HG03159 (cell line): Measurements from ENCODE around the gene RAB5B.

Source experiments
- ATAC-seq: cut with Tn5 transposase; IDR thresholded peaks from one replicate; pipeline ENCODE4 v1.9.1; 2021; ENCODE audit warnings: mild to moderate bottlenecking, moderate library complexity; ENCODE audit not compliant: unreplicated experiment

Gene RAB5B

GRCh38 chr12:55973599-55974307 lies at the start of gene RAB5B:
Gene RAB5B, plus strand, starts transcription at chr12:55974078. Its CDS starts 12,883 bp downstream, at chr12:55986961.
- ATAC-seq: peak; percentile 93

DNA sequence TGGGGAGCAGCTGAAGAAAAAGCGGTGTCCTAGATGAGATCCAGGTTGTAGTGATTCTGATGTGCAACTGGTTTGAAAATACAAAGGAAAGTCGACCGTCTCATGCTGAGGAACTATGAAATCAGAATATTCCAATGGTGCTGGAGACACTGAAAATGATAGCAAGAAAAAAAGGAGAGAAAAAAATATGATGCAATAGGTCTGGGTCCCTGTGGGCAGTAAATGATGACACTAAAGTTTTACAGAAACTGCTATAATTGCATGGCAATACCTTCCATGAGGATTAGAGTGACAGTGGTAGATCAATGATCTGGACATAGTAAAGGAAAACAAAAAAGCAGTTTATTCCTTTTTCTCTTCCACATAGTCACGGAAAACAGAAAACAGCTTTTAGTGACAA lies 48.5 kb upstream of the RAB5B start:
- no peak for ATAC-seq

DNA sequence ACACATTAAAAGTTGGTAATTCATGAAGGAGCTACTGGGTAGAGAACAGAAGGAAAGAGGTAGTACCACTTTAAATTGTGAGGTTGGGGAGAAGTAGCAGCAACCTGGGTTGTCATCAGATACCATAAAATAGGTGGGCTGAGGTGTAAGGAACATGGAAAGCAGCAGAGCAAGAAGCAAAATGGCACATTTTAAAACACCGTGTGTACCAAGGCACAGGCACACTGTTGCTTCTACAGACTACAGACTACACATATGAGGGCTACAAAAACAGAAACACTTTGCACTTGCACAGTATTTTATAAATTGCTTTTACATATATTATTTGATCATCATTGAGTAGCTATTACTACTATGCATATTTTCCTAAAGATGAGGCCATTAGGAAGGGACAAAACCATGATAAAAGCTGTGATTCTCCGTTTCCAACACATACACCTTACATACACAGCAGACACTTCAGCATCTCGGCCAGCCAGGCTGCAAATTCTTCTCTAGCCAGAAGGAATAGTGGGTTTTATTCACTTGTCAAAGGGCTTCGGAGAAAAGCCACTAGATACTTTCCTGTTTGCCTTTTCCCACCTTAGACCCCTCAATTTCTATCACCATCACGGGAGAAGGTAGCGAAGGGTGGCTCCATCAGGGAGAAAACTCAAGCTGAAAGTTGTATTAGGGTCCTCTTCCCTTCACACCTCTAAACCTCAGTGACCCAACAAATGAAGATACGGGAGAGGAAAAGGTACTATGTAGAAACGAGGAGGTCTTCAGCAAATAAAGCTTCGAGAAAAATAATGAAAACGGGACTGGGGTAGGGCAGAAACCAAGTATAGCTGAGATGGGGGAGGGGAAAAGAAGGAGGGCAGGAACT lies 47.8 kb upstream of the RAB5B start:
- no peak for ATAC-seq

GRCh38 chr12:55926738-55927587 lies 46.9 kb upstream of the RAB5B start:
- peak; percentile 47 for ATAC-seq

- ATAC-seq: peak; percentile 29
Observed at GRCh38 chr12:55927588-55928502, 46.0 kb upstream of the RAB5B start, which contains the start of gene PYM1. Gene PYM1, minus strand, starts transcription at chr12:55927894. Its CDS starts 133 bp downstream, at chr12:55927761.

DNA sequence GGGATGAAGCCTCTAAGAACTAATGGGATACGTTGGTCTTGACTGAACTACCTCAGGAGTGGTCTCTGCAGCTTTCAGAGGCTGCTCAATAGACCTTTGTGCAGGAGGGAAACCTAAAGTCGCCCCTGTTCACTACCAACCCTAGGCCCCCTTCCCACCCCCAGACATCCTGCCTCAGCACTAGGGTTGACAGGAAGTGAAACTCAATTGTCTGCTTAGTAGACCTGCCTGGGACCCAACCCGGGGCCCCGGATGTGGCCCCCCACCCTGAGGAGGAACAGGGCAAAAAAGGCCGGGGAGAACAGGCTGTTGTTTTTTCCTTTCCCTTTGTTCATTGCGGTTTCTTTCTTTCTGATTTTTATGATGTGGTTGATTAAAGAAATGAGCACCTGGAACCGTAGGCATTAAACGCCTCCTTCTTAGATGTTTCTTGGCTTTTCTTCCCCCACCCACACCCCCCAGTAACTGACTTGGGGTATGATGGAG lies 44.5 kb upstream of the RAB5B start:
- no peak for ATAC-seq

GRCh38 chr12:55930771-55931316 lies 43.0 kb upstream of the RAB5B start, which contains the start of gene DGKA:
Gene DGKA, plus strand, starts transcription at chr12:55931162. Its CDS starts 5,342 bp downstream, at chr12:55936504.
- ATAC-seq: no peak

- no peak for ATAC-seq
Observed at GRCh38 chr12:55931317-55931779, 42.5 kb upstream of the RAB5B start.

- ATAC-seq: no peak
Observed at GRCh38 chr12:55931780-55932550, 41.9 kb upstream of the RAB5B start.

DNA sequence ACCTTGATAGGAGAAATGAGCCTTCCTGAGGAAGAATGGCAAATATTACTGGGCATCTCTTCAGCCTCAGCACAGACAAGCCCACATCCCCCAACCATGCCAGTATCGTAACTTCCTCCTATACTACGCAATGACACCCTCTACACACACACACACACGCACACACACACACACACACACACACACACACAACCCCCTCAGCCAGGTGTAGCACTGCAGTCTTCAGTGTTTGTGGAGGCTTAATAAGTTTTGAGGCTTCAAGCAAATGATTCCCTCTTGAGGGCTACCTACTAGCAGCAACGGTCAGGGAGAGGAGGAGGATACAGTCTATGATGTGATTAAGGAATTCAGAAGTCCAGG lies 41.3 kb upstream of the RAB5B start:
- no peak for ATAC-seq

DNA sequence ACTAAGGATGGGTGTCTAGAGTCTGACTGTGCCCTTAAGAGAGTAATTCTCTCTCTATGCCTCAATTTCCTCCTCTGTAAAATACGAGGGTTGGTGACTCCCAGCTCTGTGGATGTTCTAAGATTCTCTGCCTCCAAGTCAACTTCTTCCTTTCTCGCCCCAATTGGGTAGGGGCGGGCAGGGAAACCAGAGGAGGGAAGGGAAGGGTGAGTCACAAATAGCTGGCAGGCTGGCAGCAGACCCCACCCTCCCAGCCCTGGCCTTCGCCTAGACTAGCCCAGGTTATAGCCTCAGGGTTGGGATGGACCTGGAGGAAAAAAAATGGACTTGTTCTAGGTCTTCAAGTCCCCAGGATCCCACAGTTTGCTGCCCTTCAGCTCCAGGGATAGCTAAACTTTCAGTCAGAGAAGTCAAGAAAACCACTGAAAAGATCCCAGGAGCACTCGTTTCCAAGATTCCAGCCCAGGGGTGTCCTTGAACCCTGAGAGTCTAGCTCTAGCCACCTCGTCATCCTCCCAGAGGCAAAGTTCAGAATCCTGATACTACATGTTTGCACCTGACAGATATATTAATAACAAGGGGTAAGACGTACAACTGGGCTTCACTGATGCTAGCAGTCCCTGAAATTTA lies 40.6 kb upstream of the RAB5B start:
- ATAC-seq: no peak

DNA sequence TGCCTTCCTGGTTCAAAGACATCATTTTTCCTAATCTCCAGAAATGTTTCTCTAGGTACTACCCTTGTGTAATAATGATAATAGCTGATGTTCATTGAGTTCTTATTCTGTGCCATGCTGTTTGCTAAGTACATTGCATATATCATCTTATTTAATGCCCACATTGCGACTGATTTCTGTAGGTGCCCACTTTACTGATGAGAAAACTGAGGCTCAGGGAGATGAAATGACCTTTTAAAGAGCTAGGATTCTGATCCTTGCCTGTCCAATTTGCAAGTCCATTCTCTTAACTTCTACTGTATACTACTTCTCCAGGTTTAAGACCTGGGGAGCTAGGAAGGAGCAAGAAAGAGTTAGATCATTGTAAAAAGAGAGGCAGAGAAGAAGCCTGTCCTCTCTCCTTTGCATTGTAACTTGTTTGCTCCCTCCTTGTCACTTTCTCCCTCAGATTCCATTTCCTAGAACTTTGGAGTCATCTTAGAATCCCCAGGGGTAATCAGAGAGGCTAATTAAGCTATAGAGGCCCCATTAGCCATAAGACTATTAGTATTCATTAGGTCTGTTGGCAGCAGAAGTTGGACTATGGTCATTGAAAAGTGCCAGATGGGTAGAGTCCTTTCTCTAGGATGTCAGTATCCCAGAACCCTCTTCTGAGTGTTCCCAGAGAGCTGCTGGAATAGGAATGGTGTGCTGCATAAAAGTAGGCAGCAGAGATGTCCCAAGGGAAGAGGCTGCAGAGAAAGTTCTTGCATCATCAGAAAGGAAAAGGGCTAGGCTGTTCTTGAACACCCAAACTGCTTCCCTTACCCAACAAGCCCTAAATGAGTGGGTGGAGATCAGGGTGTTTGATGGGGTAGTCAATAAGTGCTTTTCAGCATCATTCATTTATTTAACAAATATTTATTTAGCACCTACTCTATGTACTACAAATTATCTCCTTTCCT lies 39.8 kb upstream of the RAB5B start:
- ATAC-seq: no peak

DNA sequence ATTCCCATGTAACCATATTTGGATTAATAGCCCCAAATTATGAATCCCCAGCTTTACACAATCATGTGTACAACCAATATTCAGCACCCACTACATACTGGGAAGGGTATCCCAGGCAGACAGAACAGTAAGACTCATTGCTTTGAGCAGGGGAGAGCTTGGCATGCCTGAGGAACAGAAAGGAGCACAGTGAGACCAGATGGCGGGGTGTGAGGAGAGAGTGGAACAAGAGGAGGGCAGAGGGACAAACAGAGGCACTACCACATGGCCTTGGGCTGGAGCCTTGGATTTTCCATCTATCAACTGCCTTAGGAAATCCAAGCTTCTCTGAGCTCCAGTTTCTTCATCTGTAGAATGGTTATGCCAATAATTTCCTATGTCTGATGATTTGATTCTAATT lies 39.1 kb upstream of the RAB5B start:
- ATAC-seq: no peak

DNA sequence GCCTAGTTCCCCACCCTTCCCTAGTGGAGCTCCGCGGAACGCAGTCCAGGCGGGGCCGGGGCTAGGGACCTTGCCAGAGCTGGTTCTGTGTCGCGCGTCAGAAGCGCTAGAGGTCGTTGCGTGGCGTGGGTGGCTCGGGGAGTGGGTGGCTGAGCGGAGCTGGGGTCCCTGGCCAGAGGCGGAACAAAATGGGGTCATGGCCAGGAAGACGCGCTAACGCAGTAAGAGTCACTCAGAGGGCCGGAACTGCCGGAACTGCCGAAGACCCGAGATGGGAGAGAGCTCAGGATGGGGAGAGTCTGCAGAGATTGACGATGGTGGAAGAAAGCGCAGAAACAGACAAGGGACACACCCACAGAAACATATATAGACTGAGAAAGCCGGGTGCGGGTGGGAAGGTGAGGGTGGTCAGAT lies 38.1 kb upstream of the RAB5B start:
- ATAC-seq: no peak

DNA sequence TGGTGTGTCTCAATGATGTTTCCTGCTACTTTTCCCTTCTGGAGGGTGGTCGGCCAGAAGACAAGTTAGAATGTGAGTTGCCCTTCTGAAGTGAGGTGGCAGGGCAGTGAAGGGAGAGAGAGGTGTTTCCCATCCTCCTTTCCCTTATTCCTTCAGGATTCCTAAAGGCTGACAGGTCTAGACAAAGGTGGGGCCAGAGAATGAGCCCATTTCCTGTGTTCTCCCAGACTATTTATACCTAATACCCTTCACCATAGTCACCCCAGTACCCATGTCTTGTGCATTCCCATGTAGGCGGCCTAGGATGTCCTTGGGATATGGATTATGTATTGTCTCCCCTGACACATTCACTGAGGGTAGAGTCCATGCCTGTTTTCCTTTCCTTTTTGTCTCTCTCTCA lies 35.9 kb upstream of the RAB5B start:
- no peak for ATAC-seq

- ATAC-seq: no peak
Observed at GRCh38 chr12:55938826-55939501, 34.9 kb upstream of the RAB5B start.
